DOHH2 (cell line): ENCODE results near the gene MEN1.

Experiments
- CTCF ChIP-seq: fragments of 200-600 bp; sonication (generic); IDR thresholded peaks from one replicate; pipeline ENCODE4 v1.5.1; 2014; ENCODE audit warnings: antibody characterized with exemption, mild to moderate bottlenecking, low read depth, low read length; ENCODE audit not compliant: poor library complexity, severe bottlenecking
- EZH2phosphoT487 ChIP-seq: fragments of 200-600 bp; sonication (generic); IDR thresholded peaks from 2 replicates; pipeline ENCODE4 v1.6.1; 2017; ENCODE audit warnings: borderline replicate concordance, mild to moderate bottlenecking, antibody characterized with exemption, low read length, moderate library complexity, mixed read lengths

- TF ChIP-seq CTCF (no peak), EZH2phosphoT487 (no peak)
Observed at GRCh38 chr11:64754919-64755662, 55.3 kb downstream of the MEN1 start.
